ENCODE data around the gene NOM1. TPM values are rescaled to one million over a fixed set of nuclear protein-coding genes. Genes with fewer than 3 reads are reported as not detected.
A peak's percentile ranks its signal among the peaks of the same experiment; 100 is the strongest.

The NOM1 gene
- total RNA-seq, 4 donors from 2014 or later = 8.1 to 77.6 (median 26.7) TPM

GRCh38 chr7:157013602-157014549, 64.4 kb downstream of the NOM1 start:
- peaks cover 0 to 30% (median 5%) of the 10 kb centered on the region in 4 donors for H3K4me1 ChIP-seq
- TF ChIP-seq, protein P1, sequence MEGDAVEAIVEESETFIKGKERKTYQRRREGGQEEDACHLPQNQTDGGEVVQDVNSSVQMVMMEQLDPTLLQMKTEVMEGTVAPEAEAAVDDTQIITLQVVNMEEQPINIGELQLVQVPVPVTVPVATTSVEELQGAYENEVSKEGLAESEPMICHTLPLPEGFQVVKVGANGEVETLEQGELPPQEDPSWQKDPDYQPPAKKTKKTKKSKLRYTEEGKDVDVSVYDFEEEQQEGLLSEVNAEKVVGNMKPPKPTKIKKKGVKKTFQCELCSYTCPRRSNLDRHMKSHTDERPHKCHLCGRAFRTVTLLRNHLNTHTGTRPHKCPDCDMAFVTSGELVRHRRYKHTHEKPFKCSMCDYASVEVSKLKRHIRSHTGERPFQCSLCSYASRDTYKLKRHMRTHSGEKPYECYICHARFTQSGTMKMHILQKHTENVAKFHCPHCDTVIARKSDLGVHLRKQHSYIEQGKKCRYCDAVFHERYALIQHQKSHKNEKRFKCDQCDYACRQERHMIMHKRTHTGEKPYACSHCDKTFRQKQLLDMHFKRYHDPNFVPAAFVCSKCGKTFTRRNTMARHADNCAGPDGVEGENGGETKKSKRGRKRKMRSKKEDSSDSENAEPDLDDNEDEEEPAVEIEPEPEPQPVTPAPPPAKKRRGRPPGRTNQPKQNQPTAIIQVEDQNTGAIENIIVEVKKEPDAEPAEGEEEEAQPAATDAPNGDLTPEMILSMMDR (IDR thresholded peaks at IDR 0.05) = no peak
- no peak for TF ChIP-seq POLR2A (IDR thresholded peaks at IDR 0.05)
- H3K27me3 ChIP-seq = peaks cover 0 to 58% of the 10 kb centered on the region in 2 donors
- no peaks in the 10 kb centered on the region for H3K36me3 ChIP-seq
- no peak overlapping the region for H3K27ac ChIP-seq
- DNase-seq = peak in 1 of 3 donors; percentile 49
- no peak overlapping the region for H3K4me3 ChIP-seq
- peaks cover 0 to 5% (median 0%) of the 10 kb centered on the region in 4 donors for H3K9me3 ChIP-seq

DNA sequence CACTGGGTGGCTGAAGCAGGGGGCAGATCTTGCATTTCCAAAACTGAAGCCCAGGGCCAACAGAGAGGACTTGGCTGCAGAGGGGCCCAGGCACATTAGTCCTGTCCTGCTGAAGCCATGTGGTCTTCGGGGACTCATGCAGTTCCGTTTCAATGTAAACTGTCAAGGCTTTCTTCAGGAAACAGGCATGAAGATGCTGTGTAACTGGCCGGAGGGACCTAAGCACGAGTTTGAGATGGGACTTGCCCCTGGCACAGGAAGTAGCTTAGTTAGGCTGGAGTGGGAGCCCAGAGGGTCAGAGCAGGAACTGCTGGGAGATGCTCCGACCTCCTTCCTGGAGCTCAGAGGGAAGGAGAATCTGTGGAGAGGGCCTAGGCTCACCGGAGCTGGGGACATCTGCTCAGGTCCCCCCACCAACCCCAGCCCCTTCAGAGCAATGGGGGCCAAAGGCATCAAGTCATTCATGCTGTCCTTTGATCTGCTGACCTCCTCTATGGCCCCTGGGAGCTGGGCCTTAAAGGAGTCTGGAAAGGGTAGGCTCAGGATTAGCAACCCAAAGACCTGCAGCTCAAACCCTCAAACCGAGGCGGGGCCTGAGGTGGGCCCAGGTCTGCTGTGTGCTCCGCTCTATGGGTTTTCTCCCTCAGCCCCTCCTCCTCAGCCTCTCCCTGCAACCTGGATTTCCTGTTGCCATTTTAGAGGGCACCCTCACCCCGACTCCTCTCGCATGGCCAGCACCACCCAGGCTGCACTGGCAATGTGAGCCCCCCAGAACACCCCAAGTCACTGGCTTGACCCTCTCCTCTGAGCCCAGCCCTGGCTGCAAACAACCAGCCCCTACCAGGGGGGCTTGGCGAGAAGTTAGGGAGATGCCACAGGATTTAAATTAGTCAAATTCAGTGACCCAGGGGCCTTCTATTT, 65.4 kb downstream of the NOM1 start:
- Histone ChIP-seq H3K27me3 (peaks cover 0 to 62% of the 10 kb centered on the region in 2 donors), H3K36me3 (no peaks in the 10 kb centered on the region), H3K4me3 (no peak overlapping the region), H3K4me1 (peaks cover 0 to 38% (median 5%) of the 10 kb centered on the region in 4 donors), H3K9me3 (peaks cover 0 to 5% (median 0%) of the 10 kb centered on the region in 4 donors), H3K27ac (no peak overlapping the region)
- DNase-seq = peak in 1 of 3 donors; percentile 22
- TF ChIP-seq, protein P1 (IDR thresholded peaks at IDR 0.05) = no peak
- TF ChIP-seq POLR2A (IDR thresholded peaks at IDR 0.05) = no peak

DNA sequence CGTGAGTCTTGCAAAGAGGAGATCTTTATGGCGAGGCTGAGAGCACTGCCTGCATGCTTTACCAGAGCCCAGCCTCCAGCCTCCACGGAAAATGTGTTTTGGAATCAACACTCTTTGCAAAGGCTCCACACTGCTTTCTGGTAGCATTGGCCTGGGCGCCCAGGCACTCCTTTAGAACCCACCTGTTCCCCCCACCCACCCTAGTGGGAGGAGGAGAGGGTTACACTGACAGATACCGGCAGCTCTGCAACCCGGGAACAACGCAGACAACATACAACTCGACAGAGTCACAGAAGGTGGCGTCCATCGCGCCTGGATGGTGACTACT, 66.5 kb downstream of the NOM1 start:
- TF ChIP-seq, protein P1 (IDR thresholded peaks at IDR 0.05) = no peak
- TF ChIP-seq POLR2A (IDR thresholded peaks at IDR 0.05) = no peak
- Histone ChIP-seq H3K36me3 (no peaks in the 10 kb centered on the region), H3K4me1 (peaks cover 0 to 45% (median 1%) of the 10 kb centered on the region in 4 donors), H3K4me3 (no peak overlapping the region), H3K27me3 (peaks cover 0 to 70% of the 10 kb centered on the region in 2 donors), H3K9me3 (peaks cover 0 to 5% (median 0%) of the 10 kb centered on the region in 4 donors), H3K27ac (no peak overlapping the region)
- peak in 1 of 3 donors; percentile 24 for DNase-seq

DNA sequence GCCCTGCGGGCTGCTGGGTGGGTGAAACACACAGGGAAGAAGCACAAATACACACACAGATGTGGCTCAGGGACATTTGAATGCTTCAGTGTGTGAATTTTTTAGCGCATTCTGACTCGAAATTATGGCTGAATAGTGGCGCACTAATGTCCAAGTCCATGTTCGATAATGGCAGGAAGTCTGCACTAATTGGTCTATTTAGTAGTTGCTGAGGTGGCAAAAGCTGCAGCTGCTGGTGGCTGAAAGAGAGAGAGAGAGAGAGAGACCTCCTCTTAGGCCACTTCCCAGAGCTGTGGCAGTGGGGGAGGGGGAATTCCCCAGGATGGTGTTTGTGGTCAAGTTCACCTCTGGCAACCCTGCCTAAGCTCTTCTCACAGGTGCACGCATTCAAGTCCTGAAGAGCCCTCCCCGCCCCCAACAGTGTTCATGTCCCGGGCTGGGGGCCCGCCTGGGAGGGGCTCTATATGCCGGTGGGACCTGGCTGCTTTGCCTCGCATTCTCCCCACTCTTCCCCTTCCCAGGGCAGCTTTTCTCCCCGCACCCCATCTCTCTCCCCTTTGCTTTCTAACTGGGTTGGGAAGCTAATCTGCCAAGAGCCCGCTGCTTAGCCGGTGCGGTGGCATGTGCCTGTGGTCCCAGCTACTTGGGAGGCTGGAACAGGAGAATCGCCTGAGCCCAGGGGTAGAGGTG, 67.0 kb downstream of the NOM1 start:
- peak in 1 of 3 donors; percentile 43 for DNase-seq

More for the DNA sequence above, 67.0 kb downstream of the NOM1 start:
- TF ChIP-seq, protein P1 (IDR thresholded peaks at IDR 0.05) = no peak
- no peak for TF ChIP-seq POLR2A (IDR thresholded peaks at IDR 0.05)
- Histone ChIP-seq H3K27me3 (peaks cover 0 to 70% of the 10 kb centered on the region in 2 donors), H3K9me3 (peaks cover 0 to 5% (median 0%) of the 10 kb centered on the region in 4 donors), H3K4me1 (peaks cover 0 to 45% (median 3%) of the 10 kb centered on the region in 4 donors), H3K27ac (no peak overlapping the region), H3K4me3 (no peak overlapping the region), H3K36me3 (no peaks in the 10 kb centered on the region)
